ENCODE results near the gene ADCY3. TPM values are rescaled to one million over a fixed set of nuclear protein-coding genes. Genes with fewer than 3 reads are reported as not detected.

Gene ADCY3
- polyA plus RNA-seq, 1 donor from 2014 or later, result 28.8 TPM

DNA sequence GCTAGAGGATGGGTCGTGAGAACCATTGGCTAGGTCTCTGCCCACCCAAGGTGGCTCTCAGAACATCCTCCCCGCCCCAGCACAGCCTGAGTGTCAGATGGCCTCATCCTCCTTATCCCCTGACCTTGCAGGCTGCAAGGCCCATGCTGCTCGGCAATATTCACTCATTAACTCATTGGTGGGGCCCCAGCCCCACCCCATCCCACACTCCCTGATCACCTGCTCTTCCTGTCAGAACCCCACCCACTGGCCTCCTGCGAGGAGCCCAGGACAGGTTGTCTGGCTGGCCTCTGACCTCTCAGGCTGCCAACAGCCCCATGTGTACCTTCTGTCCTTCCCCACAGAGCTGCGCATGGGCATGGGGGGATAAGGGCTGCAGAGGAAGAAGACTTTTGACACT lies 5.3 kb downstream of the ADCY3 start (continued):
- no peak for TF ChIP-seq SMC3 (conservative IDR thresholded peaks at IDR 0.05; ENCODE audit: poor library complexity)
- TF ChIP-seq POLR2AphosphoS5 (IDR thresholded peaks at IDR 0.05), result no peak
- TF ChIP-seq EP300 (conservative IDR thresholded peaks at IDR 0.05; ENCODE audit: poor library complexity, severe bottlenecking), result no peak

DNA sequence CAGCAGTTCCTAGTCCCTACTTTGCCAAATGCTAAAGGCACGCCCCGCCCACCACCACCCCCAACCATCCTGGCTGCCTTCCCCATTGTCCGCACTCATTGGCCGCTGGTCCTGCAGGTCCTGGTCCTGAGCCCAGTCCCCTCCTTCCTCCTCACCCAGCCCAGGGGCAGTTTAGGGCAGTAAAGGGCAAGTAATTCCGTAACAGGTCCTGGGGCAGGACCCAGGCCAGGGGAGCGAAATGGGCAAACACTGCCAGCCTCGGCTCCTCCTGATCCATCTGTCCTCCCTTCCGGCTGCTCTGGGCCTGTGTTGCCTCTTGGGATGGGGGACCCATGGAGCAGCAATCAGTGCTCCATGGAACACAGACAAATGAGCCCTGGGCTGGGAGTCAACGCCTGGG lies 6.1 kb downstream of the ADCY3 start:
- no peak for TF ChIP-seq SMC3 (conservative IDR thresholded peaks at IDR 0.05; ENCODE audit: poor library complexity)
- TF ChIP-seq POLR2AphosphoS5 (IDR thresholded peaks at IDR 0.05), result no peak
- TF ChIP-seq EP300 (conservative IDR thresholded peaks at IDR 0.05; ENCODE audit: poor library complexity, severe bottlenecking), result no peak
- no peak for TF ChIP-seq EZH2 (IDR thresholded peaks at IDR 0.05; ENCODE audit: borderline replicate concordance, insufficient read depth, low read length, poor library complexity, severe bottlenecking)
- TF ChIP-seq MXI1 (conservative IDR thresholded peaks at IDR 0.05; ENCODE audit: poor library complexity, severe bottlenecking), result no peak
- TF ChIP-seq TAF1 (IDR thresholded peaks at IDR 0.05; ENCODE audit: low read depth), result no peak
- TF ChIP-seq, protein P1, sequence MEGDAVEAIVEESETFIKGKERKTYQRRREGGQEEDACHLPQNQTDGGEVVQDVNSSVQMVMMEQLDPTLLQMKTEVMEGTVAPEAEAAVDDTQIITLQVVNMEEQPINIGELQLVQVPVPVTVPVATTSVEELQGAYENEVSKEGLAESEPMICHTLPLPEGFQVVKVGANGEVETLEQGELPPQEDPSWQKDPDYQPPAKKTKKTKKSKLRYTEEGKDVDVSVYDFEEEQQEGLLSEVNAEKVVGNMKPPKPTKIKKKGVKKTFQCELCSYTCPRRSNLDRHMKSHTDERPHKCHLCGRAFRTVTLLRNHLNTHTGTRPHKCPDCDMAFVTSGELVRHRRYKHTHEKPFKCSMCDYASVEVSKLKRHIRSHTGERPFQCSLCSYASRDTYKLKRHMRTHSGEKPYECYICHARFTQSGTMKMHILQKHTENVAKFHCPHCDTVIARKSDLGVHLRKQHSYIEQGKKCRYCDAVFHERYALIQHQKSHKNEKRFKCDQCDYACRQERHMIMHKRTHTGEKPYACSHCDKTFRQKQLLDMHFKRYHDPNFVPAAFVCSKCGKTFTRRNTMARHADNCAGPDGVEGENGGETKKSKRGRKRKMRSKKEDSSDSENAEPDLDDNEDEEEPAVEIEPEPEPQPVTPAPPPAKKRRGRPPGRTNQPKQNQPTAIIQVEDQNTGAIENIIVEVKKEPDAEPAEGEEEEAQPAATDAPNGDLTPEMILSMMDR (IDR thresholded peaks at IDR 0.05; ENCODE audit: poor library complexity, severe bottlenecking), result no peak
- TF ChIP-seq, protein P2, sequence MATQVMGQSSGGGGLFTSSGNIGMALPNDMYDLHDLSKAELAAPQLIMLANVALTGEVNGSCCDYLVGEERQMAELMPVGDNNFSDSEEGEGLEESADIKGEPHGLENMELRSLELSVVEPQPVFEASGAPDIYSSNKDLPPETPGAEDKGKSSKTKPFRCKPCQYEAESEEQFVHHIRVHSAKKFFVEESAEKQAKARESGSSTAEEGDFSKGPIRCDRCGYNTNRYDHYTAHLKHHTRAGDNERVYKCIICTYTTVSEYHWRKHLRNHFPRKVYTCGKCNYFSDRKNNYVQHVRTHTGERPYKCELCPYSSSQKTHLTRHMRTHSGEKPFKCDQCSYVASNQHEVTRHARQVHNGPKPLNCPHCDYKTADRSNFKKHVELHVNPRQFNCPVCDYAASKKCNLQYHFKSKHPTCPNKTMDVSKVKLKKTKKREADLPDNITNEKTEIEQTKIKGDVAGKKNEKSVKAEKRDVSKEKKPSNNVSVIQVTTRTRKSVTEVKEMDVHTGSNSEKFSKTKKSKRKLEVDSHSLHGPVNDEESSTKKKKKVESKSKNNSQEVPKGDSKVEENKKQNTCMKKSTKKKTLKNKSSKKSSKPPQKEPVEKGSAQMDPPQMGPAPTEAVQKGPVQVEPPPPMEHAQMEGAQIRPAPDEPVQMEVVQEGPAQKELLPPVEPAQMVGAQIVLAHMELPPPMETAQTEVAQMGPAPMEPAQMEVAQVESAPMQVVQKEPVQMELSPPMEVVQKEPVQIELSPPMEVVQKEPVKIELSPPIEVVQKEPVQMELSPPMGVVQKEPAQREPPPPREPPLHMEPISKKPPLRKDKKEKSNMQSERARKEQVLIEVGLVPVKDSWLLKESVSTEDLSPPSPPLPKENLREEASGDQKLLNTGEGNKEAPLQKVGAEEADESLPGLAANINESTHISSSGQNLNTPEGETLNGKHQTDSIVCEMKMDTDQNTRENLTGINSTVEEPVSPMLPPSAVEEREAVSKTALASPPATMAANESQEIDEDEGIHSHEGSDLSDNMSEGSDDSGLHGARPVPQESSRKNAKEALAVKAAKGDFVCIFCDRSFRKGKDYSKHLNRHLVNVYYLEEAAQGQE (IDR thresholded peaks at IDR 0.05; ENCODE audit: borderline replicate concordance), result no peak
- TF ChIP-seq RAD21 (conservative IDR thresholded peaks at IDR 0.05), result no peak
- no peaks in the 10 kb centered on the region for H3K9me2 ChIP-seq (ENCODE audit: insufficient read depth, low read length)
- no peaks in the 10 kb centered on the region for H3K27me3 ChIP-seq (ENCODE audit: insufficient read depth, low read depth, low read length)
- no peaks in the 10 kb centered on the region for H3F3A ChIP-seq (ENCODE audit: insufficient read depth, low read length, poor library complexity, severe bottlenecking)
- no peak overlapping the region for H3K4me3 ChIP-seq (ENCODE audit: low read length)
- no peaks in the 10 kb centered on the region for H4K20me1 ChIP-seq (ENCODE audit: insufficient read depth)
- H3K4me2 ChIP-seq (ENCODE audit: low read length), result no peak overlapping the region
- no peaks in the 10 kb centered on the region for H3K36me3 ChIP-seq (ENCODE audit: insufficient read depth, low read length)
- no peaks in the 10 kb centered on the region for H3K9me3 ChIP-seq (ENCODE audit: low read length)
- peaks cover 2% of the 10 kb centered on the region for H3K79me2 ChIP-seq (replicated peaks; ENCODE audit: insufficient read depth, low read length)
- no peak overlapping the region for H3K27ac ChIP-seq (ENCODE audit: low read length)
- H3K9ac ChIP-seq (ENCODE audit: low read length), result no peak overlapping the region
- H2AFZ ChIP-seq (ENCODE audit: low read depth, low read length), result no peak overlapping the region

DNA sequence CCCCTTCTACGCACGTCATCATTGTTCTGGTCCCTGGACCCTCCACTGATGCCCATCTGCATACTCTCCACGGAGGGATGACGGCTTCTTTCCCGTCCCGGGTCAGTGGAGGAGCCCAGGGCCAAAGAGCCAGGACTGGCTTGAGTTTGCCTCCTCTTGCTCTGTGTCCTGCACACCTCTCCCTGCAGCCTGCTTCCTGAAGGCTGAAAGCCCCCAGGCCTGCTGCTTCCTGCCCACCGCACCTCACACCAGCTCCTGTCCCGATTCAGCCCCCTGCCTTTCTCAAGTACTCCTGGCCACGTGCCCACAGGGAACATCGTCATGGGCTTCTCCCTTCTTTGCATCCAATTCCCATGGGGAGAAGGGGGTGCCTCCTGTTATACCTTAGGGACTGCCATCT lies 7.1 kb downstream of the ADCY3 start:
- H3K36me3 ChIP-seq (ENCODE audit: insufficient read depth, low read length), result no peaks in the 10 kb centered on the region
- H2AFZ ChIP-seq (ENCODE audit: low read depth, low read length), result no peak overlapping the region
- no peak overlapping the region for H3K9ac ChIP-seq (ENCODE audit: low read length)
- H3F3A ChIP-seq (ENCODE audit: insufficient read depth, low read length, poor library complexity, severe bottlenecking), result no peaks in the 10 kb centered on the region
- TF ChIP-seq TAF1 (IDR thresholded peaks at IDR 0.05; ENCODE audit: low read depth) (no peak), MXI1 (conservative IDR thresholded peaks at IDR 0.05; ENCODE audit: poor library complexity, severe bottlenecking) (no peak), EP300 (conservative IDR thresholded peaks at IDR 0.05; ENCODE audit: poor library complexity, severe bottlenecking) (no peak), RAD21 (conservative IDR thresholded peaks at IDR 0.05) (no peak), EZH2 (IDR thresholded peaks at IDR 0.05; ENCODE audit: borderline replicate concordance, insufficient read depth, low read length, poor library complexity, severe bottlenecking) (no peak), SMC3 (conservative IDR thresholded peaks at IDR 0.05; ENCODE audit: poor library complexity) (no peak), POLR2AphosphoS5 (IDR thresholded peaks at IDR 0.05) (no peak)
- TF ChIP-seq, protein P1 (IDR thresholded peaks at IDR 0.05; ENCODE audit: poor library complexity, severe bottlenecking), result no peak
- TF ChIP-seq, protein P2 (IDR thresholded peaks at IDR 0.05; ENCODE audit: borderline replicate concordance), result no peak
- H4K20me1 ChIP-seq (ENCODE audit: insufficient read depth), result no peaks in the 10 kb centered on the region
- H3K27ac ChIP-seq (ENCODE audit: low read length), result no peak overlapping the region
- H3K4me3 ChIP-seq (ENCODE audit: low read length), result no peak overlapping the region
- H3K79me2 ChIP-seq (replicated peaks; ENCODE audit: insufficient read depth, low read length), result peaks cover 2% of the 10 kb centered on the region
- no peaks in the 10 kb centered on the region for H3K27me3 ChIP-seq (ENCODE audit: insufficient read depth, low read depth, low read length)
- no peaks in the 10 kb centered on the region for H3K9me3 ChIP-seq (ENCODE audit: low read length)
- H3K9me2 ChIP-seq (ENCODE audit: insufficient read depth, low read length), result no peaks in the 10 kb centered on the region
- H3K4me2 ChIP-seq (ENCODE audit: low read length), result no peak overlapping the region

Measured in neural cell (in vitro differentiated cells).